NCI-H2227 (cell line): ENCODE data around the gene F5.

Experiments used
- DNase-seq: peaks from one replicate; lab custom pipeline; 2025; ENCODE audit not compliant: unreplicated experiment; lab: John Stamatoyannopoulos, UW

The F5 gene

GRCh38 chr1:169586395-169587255 lies at the start of gene F5:
Gene F5 (minus strand): TSS chr1:169586481. CDS start chr1:169586386, 95 bp downstream.
- peak; percentile 72 for DNase-seq

GRCh38 chr1:169634877-169635276 lies 48.6 kb upstream of the F5 start:
- DNase-seq: no peak

DNA sequence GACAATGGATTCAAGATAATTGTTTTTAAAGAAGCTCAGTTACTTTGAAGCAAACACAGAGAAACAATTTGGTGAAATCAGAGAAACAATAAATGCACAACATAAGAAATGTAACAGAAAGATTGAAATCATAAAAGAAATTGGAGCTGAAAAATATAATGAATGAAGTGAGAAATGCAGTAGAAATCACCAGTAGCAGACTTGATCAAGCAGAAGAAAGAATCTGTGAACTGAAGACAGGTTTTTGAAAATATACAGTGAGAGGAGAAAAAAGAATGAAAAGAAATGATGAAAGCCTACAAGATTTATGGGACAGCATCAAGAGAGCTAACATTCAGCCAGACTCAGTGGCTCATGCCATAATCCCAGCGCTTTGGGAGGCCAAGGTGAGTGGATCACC lies 47.9 kb upstream of the F5 start:
- no peak for DNase-seq

DNA sequence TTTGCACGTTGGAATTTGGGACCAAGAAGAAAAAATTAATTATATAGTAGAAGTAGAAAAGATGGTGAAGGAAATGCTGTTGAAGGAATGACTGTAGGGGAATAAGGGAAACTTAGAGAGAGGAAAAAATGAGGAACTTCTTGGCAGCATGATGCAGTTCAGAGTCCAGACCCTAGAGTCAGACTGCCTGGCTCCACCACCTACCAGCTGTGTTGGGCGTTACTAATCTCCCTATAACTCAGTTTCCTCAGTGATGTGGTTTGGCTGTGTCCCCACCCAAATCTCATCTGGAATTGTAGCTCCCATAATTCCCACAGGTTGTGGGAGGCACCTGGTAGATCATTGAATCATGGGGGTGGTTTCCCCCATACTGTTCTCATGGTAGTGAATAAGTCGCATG lies 45.0 kb upstream of the F5 start:
- no peak for DNase-seq

- DNase-seq: no peak
Observed at GRCh38 chr1:169630006-169630405, 43.7 kb upstream of the F5 start, which contains the start of gene SELP. Gene SELP (minus strand): TSS chr1:169630124. CDS start chr1:169630074, 50 bp downstream.

DNA sequence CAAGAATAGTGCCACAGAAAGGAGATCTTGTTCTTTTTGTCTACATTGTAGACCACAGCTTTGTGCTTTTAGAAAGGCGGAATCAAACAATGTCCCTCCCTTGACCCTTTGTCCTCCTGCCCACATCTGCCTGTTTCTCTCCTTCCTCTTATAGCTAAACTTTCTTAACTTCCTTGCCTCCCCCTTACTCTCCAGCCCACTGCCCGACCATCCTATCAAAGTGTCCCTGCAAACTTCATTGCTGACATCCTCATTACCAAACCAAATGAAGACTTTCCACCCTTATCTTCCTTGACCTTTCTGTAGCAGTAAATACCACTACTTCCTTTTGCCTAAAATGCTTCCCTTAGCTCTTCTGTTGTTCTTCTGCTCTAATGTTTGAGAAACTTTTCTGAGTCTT lies 38.6 kb upstream of the F5 start:
- no peak for DNase-seq

DNA sequence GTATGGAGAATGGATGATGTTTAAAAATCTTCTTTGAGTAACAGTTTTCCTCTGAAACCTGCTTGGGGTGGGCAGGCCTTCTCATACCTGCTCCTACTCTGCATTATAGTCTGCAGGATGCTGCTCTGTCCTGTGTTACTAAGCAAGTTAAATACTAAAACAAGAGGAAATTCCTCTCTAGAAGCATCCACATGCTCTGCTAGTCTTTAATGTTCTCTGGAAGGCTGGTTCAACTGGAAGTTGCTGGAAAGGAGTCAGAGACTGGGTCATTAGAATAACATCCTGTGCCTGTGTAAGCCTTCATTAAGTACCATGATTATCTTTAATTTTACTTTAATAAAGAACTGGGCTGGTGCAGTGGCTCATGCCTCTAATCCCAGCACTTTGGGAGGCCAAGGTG lies 37.8 kb upstream of the F5 start:
- DNase-seq: no peak

- DNase-seq: no peak
Observed at GRCh38 chr1:169623132-169623926, 37.0 kb upstream of the F5 start.

- DNase-seq: no peak
Observed at GRCh38 chr1:169620565-169620964, 34.3 kb upstream of the F5 start.

DNA sequence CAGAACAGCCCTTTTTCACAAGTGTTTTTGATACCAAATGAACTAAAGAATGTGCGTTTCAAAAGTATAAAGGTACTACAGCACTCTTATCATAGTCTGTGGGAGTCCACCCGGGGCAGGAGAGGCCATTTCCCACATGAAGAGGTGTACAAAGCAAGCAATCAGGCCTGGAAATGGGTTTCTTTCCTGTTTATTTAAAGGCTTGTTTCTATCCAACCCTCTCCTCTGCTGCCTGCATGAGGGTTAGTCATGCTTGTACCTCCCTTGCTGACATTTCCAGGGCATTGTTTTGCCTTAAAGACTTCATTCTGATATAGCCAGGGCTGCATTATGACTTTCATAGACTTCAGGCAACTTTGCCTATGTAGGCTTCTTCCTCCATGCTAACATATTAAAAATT lies 32.1 kb upstream of the F5 start:
- no peak for DNase-seq

DNA sequence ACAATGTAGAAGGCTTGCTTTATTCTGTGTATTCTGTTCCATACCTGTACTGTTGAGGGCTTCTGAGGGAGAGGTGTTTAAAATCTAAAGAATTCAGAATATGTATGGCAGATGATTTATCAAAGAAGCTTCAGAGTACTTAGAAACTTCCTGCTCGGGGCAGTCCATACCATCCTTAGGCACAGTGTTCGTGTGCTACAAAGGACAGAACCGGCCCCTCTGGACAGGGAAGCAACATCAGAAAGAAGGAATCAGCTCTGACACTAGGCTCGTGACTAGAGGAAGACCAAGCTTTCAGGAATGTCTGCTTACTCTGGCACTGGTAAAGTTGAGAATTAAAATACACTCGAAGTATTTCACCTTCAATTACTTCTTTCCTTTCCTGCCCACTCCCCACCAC lies 29.5 kb upstream of the F5 start:
- no peak for DNase-seq

GRCh38 chr1:169610858-169611257 lies 24.6 kb upstream of the F5 start:
- DNase-seq: no peak

DNA sequence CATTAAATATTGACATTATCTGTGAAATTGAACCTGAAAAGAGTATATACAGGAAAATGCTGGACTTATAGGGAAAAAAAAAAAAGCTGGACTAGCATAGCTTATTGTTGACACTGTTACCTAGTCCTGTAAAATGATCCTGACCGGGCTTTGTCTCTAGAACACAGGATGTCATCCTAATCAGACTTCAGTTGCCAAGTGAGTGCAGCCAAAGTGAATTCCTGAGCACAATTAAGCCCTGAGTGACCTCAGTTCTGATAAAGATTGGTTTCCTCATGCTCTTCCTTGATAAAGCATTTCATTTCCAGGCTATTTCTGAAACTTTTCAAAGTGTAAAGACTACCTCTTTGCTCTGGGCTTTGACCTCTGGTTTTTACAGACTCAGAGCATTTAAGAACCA lies 23.8 kb upstream of the F5 start:
- no peak for DNase-seq

DNA sequence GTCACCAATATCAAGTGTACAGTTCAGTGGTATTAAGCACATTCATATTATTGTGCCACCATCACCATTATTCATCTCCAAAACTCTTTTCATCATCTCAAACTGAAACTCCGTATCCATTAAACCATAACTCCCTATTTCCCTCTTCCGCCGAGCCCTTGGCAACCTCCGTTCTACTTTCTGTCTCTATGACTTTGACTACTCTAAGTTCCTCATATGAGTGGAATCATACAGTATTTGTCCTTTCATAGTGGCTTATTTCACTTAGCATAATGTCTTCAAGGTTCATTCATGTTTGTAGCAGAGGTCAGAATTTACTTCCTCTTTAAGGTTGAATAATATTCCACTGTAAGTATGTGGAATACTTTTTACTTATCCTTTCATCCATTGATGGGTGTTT lies 21.9 kb upstream of the F5 start:
- DNase-seq: no peak

- DNase-seq: no peak
Observed at GRCh38 chr1:169604781-169605560, 18.7 kb upstream of the F5 start.

DNA sequence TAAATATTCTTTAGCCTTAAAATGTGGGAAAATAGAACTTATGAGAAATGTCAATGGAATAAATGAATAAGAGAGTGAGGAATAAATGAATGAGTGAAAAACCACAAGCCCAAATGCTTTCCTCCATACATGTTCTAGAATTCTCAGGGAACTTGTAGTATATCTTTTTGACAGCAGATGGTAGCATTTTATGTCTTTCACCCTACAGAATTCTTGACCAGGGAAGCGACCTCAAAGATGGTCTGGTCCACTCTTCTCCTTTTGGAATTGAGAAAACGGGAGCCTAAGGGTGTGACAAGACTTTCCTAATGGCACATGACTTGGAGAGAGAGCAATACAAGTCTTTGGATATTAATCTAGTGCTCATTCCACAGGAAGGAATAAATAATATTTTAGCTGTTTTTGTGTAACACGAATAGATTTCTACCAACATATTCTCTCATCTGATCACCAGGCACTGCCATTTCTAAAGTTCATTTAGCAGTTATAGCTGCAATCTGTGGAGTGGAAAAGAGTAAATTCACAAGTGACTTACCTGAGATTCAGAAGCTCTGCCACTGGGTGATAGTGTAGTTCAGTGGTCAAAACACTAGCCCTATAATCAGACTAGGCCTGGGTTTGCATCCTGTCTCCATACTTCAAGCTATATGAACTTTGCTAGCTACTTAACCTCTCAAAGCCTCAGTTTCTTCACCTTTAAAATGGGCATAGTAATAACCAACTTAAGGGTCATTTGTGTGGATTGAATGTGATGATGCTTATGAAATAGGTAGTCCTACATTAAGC lies 15.0 kb upstream of the F5 start:
- peak; percentile 27 for DNase-seq

DNA sequence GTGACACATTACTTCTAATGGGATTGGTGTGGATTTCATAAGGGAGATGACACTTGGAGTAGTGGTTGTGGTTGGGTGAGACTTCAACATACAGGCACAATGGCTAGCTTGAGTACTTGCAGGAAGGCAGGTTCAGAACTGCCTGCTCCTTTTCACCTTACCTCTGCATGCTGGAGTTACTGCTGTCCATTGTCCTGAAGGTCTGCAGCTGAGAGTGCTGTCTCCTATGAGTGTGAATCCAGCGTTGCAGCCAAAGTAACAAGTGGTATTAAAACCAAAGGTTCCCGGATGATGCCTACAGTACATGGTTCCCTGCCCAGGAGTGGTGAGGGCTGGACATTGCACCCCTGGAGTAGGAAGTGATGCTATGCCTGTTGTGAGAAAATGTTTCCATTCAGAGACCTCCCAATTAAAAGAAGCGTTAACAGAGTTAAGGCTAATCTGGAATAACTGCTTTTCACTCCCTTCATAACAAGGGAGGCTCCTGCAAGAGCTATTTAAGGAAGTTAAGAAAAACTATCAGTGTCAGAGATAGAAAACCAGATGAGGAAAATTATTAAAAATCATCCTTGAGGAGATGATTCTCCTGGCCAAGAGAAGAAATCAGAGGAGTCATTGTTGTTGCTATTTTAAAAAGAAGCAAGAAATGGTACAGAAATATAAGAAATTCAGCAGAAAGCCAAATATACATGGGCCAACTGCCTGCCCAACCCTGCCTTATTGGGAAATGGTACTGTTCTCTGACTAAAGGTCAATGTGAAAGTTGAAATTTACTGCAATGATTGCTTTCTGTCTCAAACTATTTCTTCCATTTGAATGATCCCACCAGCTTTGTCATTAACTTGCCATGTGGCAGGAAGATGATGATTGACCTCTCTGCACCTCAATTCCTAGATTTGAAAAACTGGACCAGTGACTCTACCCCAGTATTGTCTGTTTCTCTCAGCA lies 9.8 kb upstream of the F5 start:
- DNase-seq: no peak

DNA sequence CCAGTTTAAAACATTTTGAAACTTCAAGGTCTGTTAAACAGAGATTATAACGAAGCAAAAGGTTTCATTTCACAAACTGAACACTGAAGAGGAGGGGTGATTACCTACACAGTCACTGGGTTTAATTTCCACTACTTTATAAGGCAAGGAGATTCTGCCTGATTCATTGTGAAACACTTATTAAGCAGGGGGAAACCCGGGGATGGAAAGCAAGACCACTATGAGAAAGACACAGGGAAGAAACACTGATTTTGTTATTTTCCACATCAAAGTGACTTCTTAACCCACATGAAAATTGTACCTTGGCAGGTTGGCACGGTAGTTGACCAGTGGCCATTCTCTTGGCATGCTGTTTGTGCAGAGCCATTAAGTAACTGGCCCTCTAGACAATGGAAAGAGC lies 8.1 kb upstream of the F5 start:
- DNase-seq: no peak

GRCh38 chr1:169590932-169591331 lies 4.7 kb upstream of the F5 start:
- DNase-seq: no peak
